Mammary epithelial cell (primary cell): ENCODE data around the gene PXYLP1.

Experiments
- CTCF ChIP-seq, 2 donors: IDR thresholded peaks in 1 of 2; conservative IDR thresholded peaks in 1 of 2; 2 replicates each; pipeline ENCODE4 v1.5.1; 2011 to 2012; ENCODE audit warnings: inconsistent platforms in 2 of 2, low read length in 2 of 2, mild to moderate bottlenecking in 2 of 2, control low read depth in 1 of 2, low read depth in 1 of 2; ENCODE audit not compliant: insufficient read depth in 1 of 2; ENCODE audit errors: extremely low read depth in 1 of 2
- EZH2 ChIP-seq: IDR thresholded peaks from 2 replicates; pipeline ENCODE4 v1.6.1; 2012; ENCODE audit warnings: low read length, inconsistent platforms, borderline replicate concordance

DNA sequence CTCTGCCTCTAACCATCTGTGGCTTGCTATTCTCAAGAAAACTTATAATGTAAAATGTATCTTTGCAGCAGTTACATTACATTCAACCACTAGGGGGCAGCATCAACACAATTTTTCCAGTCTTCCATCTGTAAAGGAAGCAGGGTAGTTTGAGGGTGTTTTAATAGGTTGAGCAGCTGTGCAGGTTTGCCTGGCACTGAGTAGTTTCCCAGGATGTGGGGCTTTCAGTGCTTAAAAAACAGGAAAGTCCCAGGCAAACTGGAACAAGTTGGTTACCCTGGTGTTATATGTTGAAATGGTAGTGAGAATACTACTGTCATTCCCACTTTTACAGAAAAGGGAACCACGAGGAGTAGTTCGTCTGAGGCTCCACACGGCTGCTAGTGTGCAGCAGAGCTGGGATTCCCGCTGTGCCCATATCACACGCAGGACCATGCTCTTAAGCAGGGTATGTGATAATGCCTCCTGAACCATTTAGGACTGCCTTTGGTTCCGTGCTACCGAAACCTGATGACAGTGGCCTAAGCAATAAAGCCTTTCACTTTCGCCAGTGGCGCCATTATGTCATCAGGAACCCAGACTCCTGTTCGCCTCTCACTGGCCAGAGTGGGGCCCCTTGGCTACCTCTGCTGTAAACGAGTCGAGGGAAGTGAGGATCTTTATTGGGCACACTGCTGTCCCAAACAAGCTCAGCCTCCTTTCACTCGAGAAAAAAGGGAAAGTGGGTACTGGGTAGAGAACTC, 72.0 kb downstream of the PXYLP1 start:
- TF ChIP-seq CTCF (conservative IDR thresholded peaks at IDR 0.05 in 1 of 2, IDR thresholded peaks at IDR 0.05 in 1 of 2; ENCODE audit: extremely low read depth in 1 of 2, insufficient read depth in 1 of 2, low read depth in 1 of 2, low read length in 2 of 2) (peak; percentile 68 to 75), EZH2 (no peak)
